OCI-LY1 (cell line): ENCODE data around the gene CDKN3.

Experiments used
- CTCF ChIP-seq: fragments of 200-600 bp; sonication (generic), shearing (Covaris generic); IDR thresholded peaks from 2 replicates; pipeline ENCODE4 v1.5.1; 2017; ENCODE audit warnings: mild to moderate bottlenecking, antibody characterized with exemption, low read length, moderate library complexity, mixed read lengths
- EZH2 ChIP-seq: fragments of 200-600 bp; sonication (generic), shearing (Covaris generic); IDR thresholded peaks from 2 replicates; pipeline ENCODE4 v1.8.0; 2017; ENCODE audit warnings: borderline replicate concordance, mixed run types, mild to moderate bottlenecking, antibody characterized with exemption, low read length, moderate library complexity, mixed read lengths

- no peak for TF ChIP-seq CTCF
- no peak for TF ChIP-seq EZH2
Measured at GRCh38 chr14:54347044-54347443, 49.8 kb upstream of the CDKN3 start.
